CD4-positive, alpha-beta T cell (primary cell): ENCODE measurements around the gene VPS51. TPM values are rescaled to one million over a fixed set of nuclear protein-coding genes. Genes with fewer than 3 reads are reported as not detected.

Experiments used
- ATAC-seq: fragments of 200-7000 bp; cut with Tn5 transposase; one replicate; pipeline ENCODE4 v1.10.0; 2022; ENCODE audit warnings: mild to moderate bottlenecking; ENCODE audit not compliant: poor library complexity
- CTCF ChIA-PET: fragments of 350-600 bp; sonication (Branson Sonifier 250); formaldehyde crosslinking; loops from one replicate; lab custom pipeline; 2021; ENCODE audit warnings: antibody characterized with exemption, inconsistent platforms; lab: Charles Lee
- POLR2A ChIA-PET: fragments of 350-600 bp; sonication (Branson Sonifier 250); formaldehyde crosslinking; loops from one replicate; lab custom pipeline; 2021; ENCODE audit warnings: antibody characterized with exemption, inconsistent platforms; lab: Charles Lee
- DNase-seq, 14 experiments: peaks; one replicate each; pipeline ENCODE4 v3.0.0-alpha.2; 2013 to 2020; ENCODE audit warnings: mixed read lengths in 2 of 14
- H3K27ac ChIP-seq, 2 donors: one replicate each; pipeline versions ENCODE4 v1.5.1 to v1.7.0; 2013; ENCODE audit warnings: low read length in 2 of 2, low read depth in 1 of 2, mild to moderate bottlenecking in 1 of 2
- H3K27me3 ChIP-seq, 2 experiments: 1 replicate in 1 of 2; 2 replicates in 1 of 2; pipeline versions ENCODE4 v1.6.1 to v1.7.0; 2013; ENCODE audit warnings: low read length in 2 of 2, control low read depth in 1 of 2, mild to moderate bottlenecking in 1 of 2, moderate library complexity in 1 of 2; ENCODE audit not compliant: insufficient read depth in 2 of 2, control insufficient read depth in 1 of 2
- H3K36me3 ChIP-seq: one replicate; pipeline ENCODE4 v1.6.1; 2013; ENCODE audit warnings: low read length, control low read depth; ENCODE audit not compliant: insufficient read depth
- H3K4me1 ChIP-seq: one replicate; pipeline ENCODE4 v1.6.1; 2013; ENCODE audit warnings: low read length, control low read depth; ENCODE audit not compliant: insufficient read depth
- H3K4me3 ChIP-seq: one replicate; pipeline ENCODE4 v1.5.1; 2013; ENCODE audit warnings: mild to moderate bottlenecking, low read length, moderate library complexity
- H3K9me3 ChIP-seq, 2 experiments: 1 replicate in 1 of 2; 2 replicates in 1 of 2; pipeline versions ENCODE4 v1.6.1 to v1.7.0; 2013; ENCODE audit warnings: low read length in 2 of 2, mild to moderate bottlenecking in 2 of 2, control low read depth in 1 of 2, moderate library complexity in 1 of 2; ENCODE audit not compliant: control insufficient read depth in 1 of 2, insufficient read depth in 1 of 2
- H3K27ac Mint-ChIP-seq: one replicate; pipeline ENCODE4 v1.8.0; 2020; ENCODE audit warnings: mixed read lengths
- H3K27me3 Mint-ChIP-seq: one replicate; pipeline ENCODE4 v1.8.0; 2021; ENCODE audit warnings: mixed read lengths
- H3K36me3 Mint-ChIP-seq: one replicate; pipeline ENCODE4 v1.8.0; 2021; ENCODE audit warnings: low read depth, mixed read lengths
- H3K4me1 Mint-ChIP-seq: one replicate; pipeline ENCODE4 v1.8.0; 2021; ENCODE audit warnings: low read depth, mixed read lengths
- H3K4me3 Mint-ChIP-seq: one replicate; pipeline ENCODE4 v1.8.0; 2020; ENCODE audit warnings: mild to moderate bottlenecking, mixed read lengths
- H3K9me3 Mint-ChIP-seq: one replicate; pipeline ENCODE4 v1.8.0; 2020; ENCODE audit warnings: mixed read lengths
- CTCF ChIP-seq: fragments of 200-600 bp; IDR thresholded peaks from one replicate; pipeline ENCODE4 v1.8.0; 2022; ENCODE audit warnings: antibody characterized with exemption, mild to moderate bottlenecking
- intact Hi-C, 2 experiments: fragments of 100-400 bp; cut with DNase I in 1 of 2; cut with micrococcal nuclease in 1 of 2; formaldehyde crosslinking; loops; one replicate each; pipeline versions ENCODE4 v1.15.1 to v1.9.0; 2023 to 2025; cut with DNase I, micrococcal nuclease
- total RNA-seq, 174 experiments: library from RNA in 2 of 174; stranded (reverse) in 2 of 174; gene quantifications; one replicate each; pipeline ENCODE4 v1.2.3 and lab custom pipeline; 2021 to 2026

The VPS51 gene
- total RNA-seq, 2 experiments from 2014 or later: 243 to 246 TPM

GRCh38 chr11:65111159-65111743, 15.2 kb downstream of the VPS51 start:
- H3K27ac Mint-ChIP-seq: peak overlapping the region; percentile 92
- no peak for DNase-seq
- peaks cover 57% of the 10 kb centered on the region for H3K4me1 ChIP-seq

DNA sequence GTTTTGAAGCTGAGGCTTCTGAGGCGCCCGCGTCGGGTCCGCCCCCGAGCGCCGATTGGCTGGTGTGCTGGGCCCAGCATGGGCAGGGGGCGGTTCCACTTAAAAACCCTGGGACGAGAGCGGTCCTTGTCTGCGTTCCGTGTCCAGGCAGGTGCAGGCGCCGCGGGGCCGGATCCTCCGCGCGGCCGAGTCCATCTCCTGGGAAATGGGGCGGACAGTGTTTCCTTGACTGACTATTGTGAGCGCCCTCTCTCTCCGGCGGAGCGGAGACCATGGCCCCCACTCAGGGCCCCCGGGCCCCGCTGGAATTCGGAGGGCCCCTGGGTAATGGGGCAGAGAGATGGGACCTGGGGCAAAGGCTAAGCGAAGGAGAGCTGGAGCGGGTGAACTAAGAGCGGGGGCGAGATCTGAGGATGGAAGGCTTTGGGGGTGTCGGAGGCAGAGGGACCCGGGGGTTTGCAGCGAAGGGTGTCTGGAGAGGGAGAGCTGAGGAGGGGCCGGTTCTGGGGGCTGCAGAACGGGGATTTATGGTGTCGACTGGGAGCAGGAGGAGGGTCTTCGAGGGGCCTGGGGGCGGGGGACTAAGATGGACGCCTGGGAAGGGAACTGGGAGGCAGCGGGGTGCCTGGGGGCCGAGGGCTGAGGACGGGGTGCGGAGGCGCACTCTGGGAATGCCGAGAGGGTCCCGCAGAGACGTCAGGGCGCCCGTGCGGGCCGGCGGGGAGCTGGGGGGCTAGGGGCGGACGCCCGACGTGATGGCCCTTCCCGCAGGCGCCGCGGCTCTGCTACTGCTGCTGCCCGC, 15.9 kb downstream of the VPS51 start, which contains the start of gene TM7SF2:
Gene TM7SF2 (plus strand): TSS at position 129 of the 802 bp plus-strand sequence. CDS start 144 bp downstream, at position 273.
- no peaks in the 10 kb centered on the region for H3K9me3 ChIP-seq
- ATAC-seq (peak; percentile 75), DNase-seq (peak; percentile 88 to 98 (median 94))
- H3K36me3 ChIP-seq: peaks cover 32% of the 10 kb centered on the region
- POLR2A ChIA-PET: interaction anchor here (0.6 to 6.5 kb wide), 17 partner anchors 9 to 460 kb away, joined by 3 to 91 read pairs (median 5); partner anchors contain the start of genes CDC42EP2, CDCA5, FAM89B and FAU
- H3K9me3 Mint-ChIP-seq: no peaks in the 10 kb centered on the region
- intact Hi-C loops: loop anchor here (2.0 to 10.0 kb wide), 3 partner anchors 69 to 413 kb away; partner anchors contain the start of genes CAPN1 (in 1 of the 2), MAP4K2 (in 1 of the 2) and SCYL1 (in 1 of the 2)
- H3K27ac ChIP-seq: peak within 1 kb of the TSS; percentile 62 to 68
- peak within 1 kb of the TSS; percentile 95 for H3K4me3 Mint-ChIP-seq
- H3K36me3 Mint-ChIP-seq: peaks cover 30% of the 10 kb centered on the region
- H3K27me3 Mint-ChIP-seq: no peaks in the 10 kb centered on the region
- H3K4me1 Mint-ChIP-seq: peaks cover 36% of the 10 kb centered on the region
- peak within 1 kb of the TSS; percentile 92 for H3K27ac Mint-ChIP-seq
- no peak for TF ChIP-seq CTCF
- no peaks in the 10 kb centered on the region for H3K27me3 ChIP-seq
- H3K4me3 ChIP-seq: peak within 1 kb of the TSS; percentile 81
- H3K4me1 ChIP-seq: peaks cover 64% of the 10 kb centered on the region
- CTCF ChIA-PET: interaction anchor here (1.3 to 4.1 kb wide), 7 partner anchors 10 to 98 kb away, joined by 3 to 58 read pairs (median 6); partner anchors contain the start of genes ARL2, CAPN1, FAU and MRPL49

More at GRCh38 chr11:65111159-65111743, 15.2 kb downstream of the VPS51 start:
- no peaks in the 10 kb centered on the region for H3K9me3 Mint-ChIP-seq
- Histone ChIP-seq H3K36me3 (peaks cover 35% of the 10 kb centered on the region), H3K9me3 (no peaks in the 10 kb centered on the region), H3K27me3 (no peaks in the 10 kb centered on the region), H3K4me3 (peak overlapping the region; percentile 81), H3K27ac (no peak overlapping the region)
- H3K36me3 Mint-ChIP-seq: peaks cover 32% of the 10 kb centered on the region
- ChIA-PET CTCF (interaction anchor here (0.8 to 4.1 kb wide), 12 partner anchors 9 to 98 kb away, joined by 3 to 58 read pairs (median 10); partner anchors contain the start of genes ARL2, CAPN1, FAU and MRPL49), POLR2A (interaction anchor here (0.6 to 6.5 kb wide), 16 partner anchors 10 to 461 kb away, joined by 3 to 91 read pairs (median 6); partner anchors contain the start of genes ARL2, CDC42EP2, CDCA5 and FAM89B)
- intact Hi-C loops: loop anchor here in 1 of 2 experiments (5.0 to 10.0 kb wide), 2 partner anchors 309 to 414 kb away; partner anchors contain the start of genes MAP4K2 and SCYL1
- no peaks in the 10 kb centered on the region for H3K27me3 Mint-ChIP-seq
- ATAC-seq: no peak
- peaks cover 36% of the 10 kb centered on the region for H3K4me1 Mint-ChIP-seq
- no peak for TF ChIP-seq CTCF
- H3K4me3 Mint-ChIP-seq: peak overlapping the region; percentile 95
